Adrenal gland (tissue), 12 donors: ENCODE results near the gene RETN. TPM values are rescaled to one million over a fixed set of nuclear protein-coding genes. Genes with fewer than 3 reads are reported as not detected.
A peak's percentile ranks its signal among the peaks of the same experiment; 100 is the strongest.

Source experiments
- DNase-seq, 7 donors: peaks; one replicate each; pipeline ENCODE4 v3.0.0-alpha.2; 2019 to 2020
- H3K27ac ChIP-seq, 5 donors: fragments of 200-600 bp; sonication (generic) in 4 of 5; 1 replicate in 3 of 5; 2 replicates in 2 of 5; pipeline versions ENCODE4 v1.5.1 to v1.8.0; 2016 to 2020; ENCODE audit warnings: mild to moderate bottlenecking in 1 of 5
- H3K27me3 ChIP-seq: fragments of 200-600 bp; 2 replicates; pipeline ENCODE4 v1.8.0; 2021
- H3K36me3 ChIP-seq, 2 donors: fragments of 200-600 bp; replicated peaks in 1 of 2; 1 replicate in 1 of 2; 2 replicates in 1 of 2; pipeline versions ENCODE4 v1.5.1 to v1.8.0; 2018 to 2022
- H3K4me1 ChIP-seq, 2 donors: fragments of 200-600 bp; replicated peaks in 1 of 2; 1 replicate in 1 of 2; 2 replicates in 1 of 2; pipeline versions ENCODE4 v1.5.1 to v1.8.0; 2018 to 2021
- H3K4me3 ChIP-seq, 4 donors: fragments of 200-600 bp; sonication (generic) in 3 of 4; one replicate each; pipeline ENCODE4 v1.5.1; 2016 to 2018
- H3K9me3 ChIP-seq, 3 donors: fragments of 200-600 bp; sonication (generic) in 1 of 3; replicated peaks in 1 of 3; 1 replicate in 2 of 3; 2 replicates in 1 of 3; pipeline versions ENCODE4 v1.5.1 to v1.8.0; 2016 to 2021
- CTCF ChIP-seq, 6 experiments: fragments of 450-650 bp in 4 of 6; fragments of 200-600 bp in 2 of 6; sonication (generic) in 1 of 6; IDR thresholded peaks; 1 replicate in 5 of 6; 2 replicates in 1 of 6; pipeline versions ENCODE4 v1.5.1 to v1.8.0; 2016 to 2021; ENCODE audit warnings: antibody characterized with exemption in 6 of 6, mild to moderate bottlenecking in 2 of 6, moderate library complexity in 1 of 6
- POLR2A ChIP-seq, 2 donors: fragments of 450-650 bp; IDR thresholded peaks; one replicate each; pipeline ENCODE4 v1.6.1; 2017; ENCODE audit warnings: antibody characterized with exemption in 2 of 2, mild to moderate bottlenecking in 2 of 2, moderate library complexity in 1 of 2
- WGBS, 4 donors: extraction: QIAGEN DNeasy Blood & Tissue Kit in 2 of 4; methylation state at CpG; one replicate each; pipeline versions ENCODE4 v1.1.5 to v1.1.7; 2013 to 2017; 5-methylcytosine and 5-hydroxymethylcytosine counted together
- intact Hi-C, 2 donors: fragments of 100-400 bp; cut with DNase I; formaldehyde crosslinking; loops; one replicate each; pipeline versions ENCODE4 v1.14.1 to v1.15.0; 2022 to 2023
- polyA plus RNA-seq, 3 donors: library from polyadenylated mRNA; stranded (reverse); fragments of 200-250 nt in 2 of 3; fragments of 350-450 nt in 1 of 3; fragmentation: Illumina TruSeq in 1 of 3; extraction: RNeasy Lipid Tissue Mini Kit (QIAGEN cat#74804) in 1 of 3; gene quantifications; one replicate each; pipeline ENCODE4 v1.2.3, GENCODE V29; 2013 to 2014
- total RNA-seq, 9 donors: library from RNA; depleted of rRNA in 4 of 9; stranded (reverse); fragments of >200 nt in 4 of 9; fragments of 120-200 nt in 1 of 9; fragmentation: NEBNext Ultra II Directional in 1 of 9; extraction: Animal tissue kit (Norgen Biotek cat#: 25700) in 1 of 9; gene quantifications; one replicate each; pipeline versions ENCODE4 v1.1.0 to v1.2.4, GENCODE V29; 2013 to 2023
- donor health status: healthy with polysubstance abuse.
- donor health status: Bipolar disorder and iron deficiency.
- donor health status: DM: yes; HTN: yes; CAD: no.
- donor health status: DM: no; HTN: no; CAD: no.
- donor health status: DM: no; HTN: no; CAD: no.
- donor health status: DM: yes; HTN: yes; CAD: no.

RETN gene
- total and polyA plus RNA-seq, 12 donors: 0.54 to 42.9 (median 0.78) TPM; not detected in 5

- peak within 1 kb of the TSS in 2 of 4 donors; percentile 22 to 70 for H3K4me3 ChIP-seq
- intact Hi-C loops: no loop called here
- 6 to 30% (median 7%) methylated on average over 9 to 61 of the region's 61 CpGs; no CpG with 5 or more reads in 1 of the 4 donors for WGBS, 4 donors
- no peak for TF ChIP-seq POLR2A (IDR thresholded peaks at IDR 0.05)
- no peak for TF ChIP-seq CTCF (IDR thresholded peaks at IDR 0.05)
- no peaks in the 10 kb centered on the region for H3K36me3 ChIP-seq
- peak within 1 kb of the TSS in 4 of 5 donors; percentile 47 to 90 (median 64) for H3K27ac ChIP-seq
- H3K4me1 ChIP-seq: peaks cover 3% of the 10 kb centered on the region in 2 donors
- peak in 6 of 7 donors; percentile 44 to 76 (median 64) for DNase-seq
- no peaks in the 10 kb centered on the region for H3K27me3 ChIP-seq
- no peaks in the 10 kb centered on the region for H3K9me3 ChIP-seq
Observed at GRCh38 chr19:7636691-7637373, 32.0 kb upstream of the RETN start, which contains the start of gene STXBP2. Gene STXBP2 (plus strand): TSS chr19:7637110. CDS start chr19:7637150, 40 bp downstream.

GRCh38 chr19:7637374-7638256 is 31.2 kb upstream of the RETN start:
- intact Hi-C loops: no loop called here
- peak in 3 of 7 donors; percentile 52 to 60 (median 55) for DNase-seq
- H3K4me3 ChIP-seq: peak overlapping the region in 2 of 4 donors; percentile 22 to 70
- 50 to 59% (median 52%) methylated on average over 17 to 30 of the region's 30 CpGs for WGBS, 4 donors
- H3K36me3 ChIP-seq: no peaks in the 10 kb centered on the region
- H3K9me3 ChIP-seq: no peaks in the 10 kb centered on the region
- H3K27ac ChIP-seq: peak overlapping the region in 4 of 5 donors; percentile 47 to 90 (median 64)
- TF ChIP-seq POLR2A (IDR thresholded peaks at IDR 0.05) (no peak), CTCF (IDR thresholded peaks at IDR 0.05) (no peak)
- no peaks in the 10 kb centered on the region for H3K27me3 ChIP-seq
- H3K4me1 ChIP-seq: peaks cover 3% of the 10 kb centered on the region in 2 donors

GRCh38 chr19:7638802-7639465 is 29.9 kb upstream of the RETN start:
- WGBS, 4 donors: 59 to 86% (median 72%) methylated on average over 7 to 12 of the region's 12 CpGs
- intact Hi-C loops: no loop called here
- H3K27me3 ChIP-seq: no peaks in the 10 kb centered on the region

More at GRCh38 chr19:7638802-7639465, 29.9 kb upstream of the RETN start:
- no peak for DNase-seq
- Histone ChIP-seq H3K4me1 (peaks cover 3% of the 10 kb centered on the region in 2 donors), H3K27ac (no peak overlapping the region), H3K4me3 (no peak overlapping the region), H3K36me3 (no peaks in the 10 kb centered on the region), H3K9me3 (no peaks in the 10 kb centered on the region)
- no peak for TF ChIP-seq CTCF (IDR thresholded peaks at IDR 0.05)
- TF ChIP-seq POLR2A (IDR thresholded peaks at IDR 0.05): no peak
